ENCODE measurements around the gene RHPN2. TPM values are rescaled to one million over a fixed set of nuclear protein-coding genes. Genes with fewer than 3 reads are reported as not detected.

RHPN2 gene
- total RNA-seq, 2 experiments from 2014 or later = 3.1 to 3.4 TPM

DNA sequence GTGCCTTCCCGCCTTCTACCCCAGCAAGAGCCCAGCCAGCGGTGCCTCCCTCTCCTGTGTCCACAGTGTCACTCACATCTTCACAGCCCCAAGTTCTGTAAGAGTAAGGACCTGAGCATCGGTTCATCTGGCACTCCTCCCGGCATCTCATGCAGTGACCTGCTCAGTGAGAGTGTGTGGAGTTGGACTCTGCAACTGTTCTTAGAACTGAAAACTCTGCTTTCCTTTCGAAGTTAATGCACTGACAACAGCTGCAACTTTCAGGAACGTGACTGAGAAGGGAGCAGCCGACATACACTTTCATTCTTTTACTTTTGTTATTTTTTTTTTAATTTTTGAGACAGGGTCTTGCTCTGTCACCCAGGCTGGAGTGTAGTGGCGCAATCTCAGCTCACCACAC is 134.1 kb downstream of the RHPN2 start:
- CTCF ChIA-PET = no interaction called here
- peaks cover 41% of the 10 kb centered on the region for H3K36me3 Mint-ChIP-seq (ENCODE audit: low read depth)

DNA sequence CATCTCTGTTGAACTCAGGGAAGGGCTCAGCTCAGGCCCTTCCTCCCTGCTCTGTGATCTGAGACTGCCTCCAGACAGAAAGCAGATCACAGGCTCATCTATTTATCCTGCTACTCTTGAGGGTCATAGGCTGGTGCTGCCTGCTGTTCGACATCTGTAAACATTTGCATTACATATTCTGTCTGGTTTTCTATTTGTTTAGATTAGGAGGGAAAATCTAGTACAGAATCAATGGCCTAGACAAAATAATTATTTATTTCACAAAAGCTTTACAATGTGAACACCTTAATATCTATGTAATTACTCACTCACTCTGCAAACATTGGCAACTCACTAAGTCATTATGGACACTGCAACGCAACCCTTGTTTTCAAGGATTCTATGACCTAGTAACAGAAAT is 135.9 kb downstream of the RHPN2 start:
- CTCF ChIA-PET = interaction anchor here (0.6 kb wide), 1 partner anchor 192 kb away, joined by 4 read pairs; no protein-coding TSS in a partner anchor
- Mint-ChIP-seq H3K27ac (no peak overlapping the region), H3K4me3 (no peak overlapping the region), H3K9me3 (peaks cover 9% of the 10 kb centered on the region), H3K27me3 (ENCODE audit: low read depth) (no peaks in the 10 kb centered on the region), H3K4me1 (ENCODE audit: low read depth) (no peaks in the 10 kb centered on the region), H3K36me3 (ENCODE audit: low read depth) (peaks cover 36% of the 10 kb centered on the region)
- no peak for DNase-seq
- intact Hi-C loops (cut with micrococcal nuclease) = no loop called here

More for the DNA sequence above, 134.1 kb downstream of the RHPN2 start:
- no peak overlapping the region for H3K4me3 Mint-ChIP-seq
- H3K4me1 Mint-ChIP-seq (ENCODE audit: low read depth) = no peaks in the 10 kb centered on the region
- peaks cover 9% of the 10 kb centered on the region for H3K9me3 Mint-ChIP-seq
- DNase-seq = no peak
- H3K27ac Mint-ChIP-seq = no peak overlapping the region
- H3K27me3 Mint-ChIP-seq (ENCODE audit: low read depth) = no peaks in the 10 kb centered on the region
- intact Hi-C loops (cut with micrococcal nuclease) = no loop called here

Other genes starting within 250 kb of the RHPN2 start
- not detected for gene SLC7A9, start 195.1 kb downstream of the RHPN2 start, total RNA-seq
- 10 to 100 TPM; 14.6 to 15.5 TPM for gene CEP89, start 92.9 kb downstream of the RHPN2 start, total RNA-seq
- 10 to 100 TPM in 1 of 2 experiments, 1 to 10 TPM in 1; 9.6 to 10.5 TPM for gene FAAP24, start 92.6 kb downstream of the RHPN2 start, total RNA-seq
- 1 to 10 TPM; 8.3 to 9.1 TPM for gene GPATCH1, start 16.3 kb upstream of the RHPN2 start, total RNA-seq
- not detected for gene WDR88, start 67.2 kb upstream of the RHPN2 start, total RNA-seq
- gene LRP3, start 129.4 kb upstream of the RHPN2 start, total RNA-seq = under 1 TPM; 0.76 to 0.84 TPM
- not detected for gene SLC7A10, start 161.0 kb upstream of the RHPN2 start, total RNA-seq
- under 1 TPM; 0.10 TPM for gene CEBPA, start 237.6 kb upstream of the RHPN2 start, total RNA-seq